ENCODE results near the gene RHOF.

Gene RHOF

GRCh38 chr12:121767525-121768016 is 25.9 kb downstream of the RHOF start:
- TF ChIP-seq, protein P1, sequence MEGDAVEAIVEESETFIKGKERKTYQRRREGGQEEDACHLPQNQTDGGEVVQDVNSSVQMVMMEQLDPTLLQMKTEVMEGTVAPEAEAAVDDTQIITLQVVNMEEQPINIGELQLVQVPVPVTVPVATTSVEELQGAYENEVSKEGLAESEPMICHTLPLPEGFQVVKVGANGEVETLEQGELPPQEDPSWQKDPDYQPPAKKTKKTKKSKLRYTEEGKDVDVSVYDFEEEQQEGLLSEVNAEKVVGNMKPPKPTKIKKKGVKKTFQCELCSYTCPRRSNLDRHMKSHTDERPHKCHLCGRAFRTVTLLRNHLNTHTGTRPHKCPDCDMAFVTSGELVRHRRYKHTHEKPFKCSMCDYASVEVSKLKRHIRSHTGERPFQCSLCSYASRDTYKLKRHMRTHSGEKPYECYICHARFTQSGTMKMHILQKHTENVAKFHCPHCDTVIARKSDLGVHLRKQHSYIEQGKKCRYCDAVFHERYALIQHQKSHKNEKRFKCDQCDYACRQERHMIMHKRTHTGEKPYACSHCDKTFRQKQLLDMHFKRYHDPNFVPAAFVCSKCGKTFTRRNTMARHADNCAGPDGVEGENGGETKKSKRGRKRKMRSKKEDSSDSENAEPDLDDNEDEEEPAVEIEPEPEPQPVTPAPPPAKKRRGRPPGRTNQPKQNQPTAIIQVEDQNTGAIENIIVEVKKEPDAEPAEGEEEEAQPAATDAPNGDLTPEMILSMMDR (conservative IDR thresholded peaks at IDR 0.05; ENCODE audit: low read depth, low read length), result no peak
- no peak overlapping the region for H3K4me2 ChIP-seq
- no peak overlapping the region for H3K4me3 ChIP-seq (IDR thresholded peaks at IDR 0.05; ENCODE audit: insufficient read depth, low read depth, low read length)
- no peak overlapping the region for H3K9ac ChIP-seq
- H3K27me3 ChIP-seq (ENCODE audit: insufficient read depth, low read depth), result no peaks in the 10 kb centered on the region
- H3K4me1 ChIP-seq (ENCODE audit: low read depth, poor library complexity, severe bottlenecking), result no peaks in the 10 kb centered on the region
- no peaks in the 10 kb centered on the region for H3K79me2 ChIP-seq (ENCODE audit: insufficient read depth, low read depth)
- no peak overlapping the region for H2AFZ ChIP-seq (ENCODE audit: low read depth)
- H3K27ac ChIP-seq, result no peak overlapping the region
- no peaks in the 10 kb centered on the region for H4K20me1 ChIP-seq (ENCODE audit: insufficient read depth)
- no peaks in the 10 kb centered on the region for H3K36me3 ChIP-seq (ENCODE audit: insufficient read depth)

DNA sequence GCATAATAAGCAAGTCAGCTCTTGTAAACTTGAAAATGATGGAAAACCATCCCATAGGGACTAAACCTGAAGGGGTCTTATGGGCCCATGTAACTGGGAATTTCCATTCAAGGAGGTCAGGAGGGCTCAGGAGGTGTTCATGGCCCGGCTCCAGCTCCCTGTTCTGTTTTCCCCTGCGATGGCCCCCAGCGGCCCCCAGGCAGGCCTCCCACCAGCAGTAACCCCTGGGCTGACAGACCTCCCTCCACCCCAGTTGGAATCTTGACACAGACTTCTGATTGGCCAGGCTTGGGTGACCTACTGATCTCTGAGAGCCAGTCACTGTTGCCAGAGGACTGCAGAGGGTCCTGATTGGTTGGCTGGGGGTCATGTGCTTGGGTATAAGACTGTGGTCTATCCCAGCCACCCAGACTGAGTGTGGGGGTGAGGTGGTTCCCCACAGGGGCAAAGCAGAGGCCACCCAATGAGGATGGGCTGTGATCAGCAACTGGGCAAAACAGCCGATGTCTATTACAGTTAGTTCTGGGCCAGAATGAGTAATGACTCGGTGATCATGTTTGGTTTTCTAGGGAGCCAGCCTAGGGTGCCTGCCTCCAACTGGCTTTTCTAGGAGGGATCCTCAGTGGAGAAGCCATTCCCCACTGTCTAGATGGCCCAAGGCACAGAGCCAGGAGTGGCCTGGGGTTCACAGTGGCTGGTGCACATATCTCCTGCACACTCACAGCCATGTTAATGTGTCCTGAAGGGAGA is 27.0 kb downstream of the RHOF start:
- Histone ChIP-seq H3K27me3 (ENCODE audit: insufficient read depth, low read depth) (no peaks in the 10 kb centered on the region), H3K9ac (no peak overlapping the region), H2AFZ (ENCODE audit: low read depth) (no peak overlapping the region), H3K4me1 (ENCODE audit: low read depth, poor library complexity, severe bottlenecking) (no peaks in the 10 kb centered on the region), H3K4me2 (no peak overlapping the region), H3K27ac (no peak overlapping the region), H3K4me3 (IDR thresholded peaks at IDR 0.05; ENCODE audit: insufficient read depth, low read depth, low read length) (no peak overlapping the region), H3K79me2 (ENCODE audit: insufficient read depth, low read depth) (no peaks in the 10 kb centered on the region), H3K36me3 (ENCODE audit: insufficient read depth) (no peaks in the 10 kb centered on the region), H4K20me1 (ENCODE audit: insufficient read depth) (no peaks in the 10 kb centered on the region)
- TF ChIP-seq, protein P1 (conservative IDR thresholded peaks at IDR 0.05; ENCODE audit: low read depth, low read length), result no peak

- TF ChIP-seq, protein P1 (conservative IDR thresholded peaks at IDR 0.05; ENCODE audit: low read depth, low read length), result no peak
- no peak overlapping the region for H3K4me2 ChIP-seq
- no peaks in the 10 kb centered on the region for H4K20me1 ChIP-seq (ENCODE audit: insufficient read depth)
- H3K4me1 ChIP-seq (ENCODE audit: low read depth, poor library complexity, severe bottlenecking), result no peaks in the 10 kb centered on the region
- H3K4me3 ChIP-seq (IDR thresholded peaks at IDR 0.05; ENCODE audit: insufficient read depth, low read depth, low read length), result no peak overlapping the region
- no peaks in the 10 kb centered on the region for H3K27me3 ChIP-seq (ENCODE audit: insufficient read depth, low read depth)
- no peaks in the 10 kb centered on the region for H3K79me2 ChIP-seq (ENCODE audit: insufficient read depth, low read depth)
- no peak overlapping the region for H2AFZ ChIP-seq (ENCODE audit: low read depth)
- no peak overlapping the region for H3K9ac ChIP-seq
- H3K27ac ChIP-seq, result no peak overlapping the region
- no peaks in the 10 kb centered on the region for H3K36me3 ChIP-seq (ENCODE audit: insufficient read depth)
Observed at GRCh38 chr12:121765573-121765972, 27.9 kb downstream of the RHOF start.

- Histone ChIP-seq H3K9ac (no peak overlapping the region), H3K36me3 (ENCODE audit: insufficient read depth) (no peaks in the 10 kb centered on the region), H3K4me2 (no peak overlapping the region), H2AFZ (ENCODE audit: low read depth) (no peak overlapping the region), H3K27ac (no peak overlapping the region), H3K79me2 (ENCODE audit: insufficient read depth, low read depth) (no peaks in the 10 kb centered on the region), H3K4me3 (IDR thresholded peaks at IDR 0.05; ENCODE audit: insufficient read depth, low read depth, low read length) (no peak overlapping the region), H3K27me3 (ENCODE audit: insufficient read depth, low read depth) (no peaks in the 10 kb centered on the region), H3K4me1 (ENCODE audit: low read depth, poor library complexity, severe bottlenecking) (no peaks in the 10 kb centered on the region), H4K20me1 (ENCODE audit: insufficient read depth) (no peaks in the 10 kb centered on the region)
- TF ChIP-seq, protein P1 (conservative IDR thresholded peaks at IDR 0.05; ENCODE audit: low read depth, low read length), result no peak
Observed at GRCh38 chr12:121764808-121765207, 28.7 kb downstream of the RHOF start.

All from KMS-11 (cell line).